ENCODE measurements around the gene CCDC179. TPM values are rescaled to one million over a fixed set of nuclear protein-coding genes. Genes with fewer than 3 reads are reported as not detected.

The CCDC179 gene
- not detected in 2 replicates for total RNA-seq (2014; rRNA removed; shearing (Covaris generic); ENCODE audit: low replicate concordance)

DNA sequence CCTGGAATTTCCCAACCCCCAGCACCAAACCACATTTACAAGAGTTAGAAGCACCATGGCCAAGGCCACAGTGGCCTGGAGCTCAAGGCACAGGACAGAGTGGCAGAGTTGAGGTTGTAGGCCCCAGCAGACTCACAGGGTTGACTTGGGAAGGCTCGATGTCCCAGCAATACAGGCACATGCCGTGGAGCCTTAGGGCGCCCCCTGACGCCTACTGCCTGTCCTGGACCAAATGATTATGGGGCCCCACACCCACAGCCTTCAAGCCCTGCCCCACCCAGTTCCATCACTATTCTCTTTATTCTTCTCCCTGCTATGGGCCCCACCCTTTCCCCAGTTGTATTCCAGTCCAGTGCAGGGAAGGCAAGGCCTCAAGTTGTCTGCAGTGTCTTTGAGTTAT, at the start of gene CCDC179:
CCDC179 (minus strand) TSS at position 234 of the 400 bp plus-strand sequence; CDS start at position 181, 53 bp downstream.
- no peaks in the 10 kb centered on the region for H3K4me1 ChIP-seq (ENCODE audit: low read length)
- H3K9me2 ChIP-seq (replicated peaks; ENCODE audit: insufficient read depth, low read length): no peaks in the 10 kb centered on the region
- no peaks in the 10 kb centered on the region for H3K27me3 ChIP-seq (ENCODE audit: low read length)
- H2AFZ ChIP-seq (ENCODE audit: low read length): no peak within 1 kb of the TSS
- no peak within 1 kb of the TSS for H3K4me2 ChIP-seq (ENCODE audit: low read depth, low read length, poor library complexity, severe bottlenecking)
- H3K27ac ChIP-seq (ENCODE audit: low read length): no peak within 1 kb of the TSS
- H3K9ac ChIP-seq (ENCODE audit: low read length): no peak within 1 kb of the TSS
- no peak within 1 kb of the TSS for H3K4me3 ChIP-seq (ENCODE audit: low read length)
- no peaks in the 10 kb centered on the region for H3K36me3 ChIP-seq (ENCODE audit: insufficient read depth, low read length)
- DNase-seq: no peak
- H4K20me1 ChIP-seq (ENCODE audit: insufficient read depth, low read depth, low read length): no peaks in the 10 kb centered on the region
- H3K79me2 ChIP-seq (ENCODE audit: low read length): no peaks in the 10 kb centered on the region
- H3K9me3 ChIP-seq (ENCODE audit: low read length): 0 out of 2 replicates have a peak, but pooled peaks cover 2% of the 10 kb centered on the region

DNA sequence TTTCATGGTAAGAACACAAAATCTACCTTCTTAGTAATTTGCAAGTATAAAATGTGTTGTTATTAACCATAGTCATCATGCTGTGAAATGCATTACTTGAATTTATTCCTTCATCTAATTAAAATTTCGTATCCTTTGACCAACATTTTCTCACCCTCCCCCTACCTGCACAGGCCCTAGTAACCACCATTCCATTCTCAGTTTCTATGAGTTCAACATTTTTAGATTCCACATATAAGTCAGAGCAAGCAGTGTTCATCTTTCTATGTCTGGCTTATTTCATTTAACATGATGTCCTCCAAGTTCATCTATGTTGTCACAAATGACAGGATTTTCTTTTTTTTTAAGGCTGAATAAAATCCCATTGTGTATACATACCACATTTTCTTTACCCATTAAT, 43.5 kb upstream of the CCDC179 start:
- H3K4me1 ChIP-seq (ENCODE audit: low read length): no peaks in the 10 kb centered on the region
- no peak overlapping the region for H3K4me2 ChIP-seq (ENCODE audit: low read depth, low read length, poor library complexity, severe bottlenecking)
- H3K9me3 ChIP-seq (ENCODE audit: low read length): peaks cover 4% of the 10 kb centered on the region; the same call in 1 of the 2 replicates
- H2AFZ ChIP-seq (ENCODE audit: low read length): no peak overlapping the region
- no peaks in the 10 kb centered on the region for H4K20me1 ChIP-seq (ENCODE audit: insufficient read depth, low read depth, low read length)
- no peaks in the 10 kb centered on the region for H3K9me2 ChIP-seq (replicated peaks; ENCODE audit: insufficient read depth, low read length)
- H3K36me3 ChIP-seq (ENCODE audit: insufficient read depth, low read length): no peaks in the 10 kb centered on the region
- H3K27me3 ChIP-seq (ENCODE audit: low read length): no peaks in the 10 kb centered on the region
- DNase-seq: no peak
- H3K79me2 ChIP-seq (ENCODE audit: low read length): no peaks in the 10 kb centered on the region
- H3K9ac ChIP-seq (ENCODE audit: low read length): no peak overlapping the region
- no peak overlapping the region for H3K27ac ChIP-seq (ENCODE audit: low read length)
- H3K4me3 ChIP-seq (ENCODE audit: low read length): no peak overlapping the region

DNA sequence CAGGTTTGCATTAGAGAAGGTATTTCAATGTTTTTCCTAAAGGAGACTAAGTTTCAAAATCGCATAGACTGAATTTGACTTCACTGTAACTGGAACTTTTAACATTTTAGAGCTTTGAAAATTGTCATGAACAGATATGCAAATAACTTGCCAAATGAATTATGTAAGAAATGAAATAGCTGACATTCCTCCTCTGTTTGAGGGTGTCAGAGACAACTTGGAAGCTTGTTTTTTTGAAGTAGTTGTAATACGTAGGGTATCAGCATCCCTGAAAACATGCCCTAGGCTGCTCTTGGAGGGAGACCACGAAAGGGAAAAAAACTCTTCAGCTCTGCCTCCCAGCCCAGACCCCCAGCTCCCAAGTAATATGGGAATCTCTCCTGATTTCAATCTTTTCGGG, 41.3 kb upstream of the CCDC179 start:
- Histone ChIP-seq H3K36me3 (ENCODE audit: insufficient read depth, low read length) (no peaks in the 10 kb centered on the region), H3K9ac (ENCODE audit: low read length) (no peak overlapping the region)
- no peak for DNase-seq

DNA sequence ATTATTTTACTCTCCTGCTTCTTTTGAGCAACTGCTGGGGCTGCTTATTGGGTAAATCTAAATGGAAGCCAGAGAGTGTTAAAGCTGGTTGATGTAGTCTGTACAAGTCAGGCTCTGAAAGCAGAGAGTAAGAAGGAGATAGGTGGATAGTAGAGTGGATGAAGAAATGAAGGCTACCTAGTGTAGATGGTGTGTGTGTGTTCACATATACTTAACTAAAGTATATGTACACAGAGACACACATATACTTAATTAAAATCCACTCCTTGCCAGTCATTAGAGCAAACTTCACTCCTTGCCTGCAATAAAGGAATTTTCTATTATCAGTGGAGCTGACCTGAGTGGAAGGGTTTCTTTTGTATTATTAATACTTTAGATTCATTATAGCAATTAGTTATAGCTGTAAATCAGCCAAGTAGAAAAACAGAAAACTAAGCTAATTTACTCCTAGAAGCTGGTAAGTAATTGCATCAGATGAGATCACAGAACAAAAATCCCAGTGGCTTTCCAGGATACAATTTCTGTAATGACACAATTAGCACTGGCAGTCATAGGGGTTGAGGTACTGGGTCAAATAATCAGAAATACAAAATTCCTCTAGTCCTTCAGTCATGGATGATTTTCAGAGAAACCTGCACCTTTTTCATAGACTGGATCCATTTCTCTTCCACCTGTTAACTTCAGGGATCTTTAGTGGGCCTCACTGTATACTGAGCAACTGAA, 40.7 kb upstream of the CCDC179 start:
- H3K4me3 ChIP-seq (ENCODE audit: low read length): no peak overlapping the region
- H2AFZ ChIP-seq (ENCODE audit: low read length): no peak overlapping the region
- H3K4me2 ChIP-seq (ENCODE audit: low read depth, low read length, poor library complexity, severe bottlenecking): no peak overlapping the region
- H3K79me2 ChIP-seq (ENCODE audit: low read length): no peaks in the 10 kb centered on the region
- DNase-seq: no peak
- H3K9ac ChIP-seq (ENCODE audit: low read length): no peak overlapping the region
- H3K9me2 ChIP-seq (replicated peaks; ENCODE audit: insufficient read depth, low read length): no peaks in the 10 kb centered on the region
- no peaks in the 10 kb centered on the region for H3K27me3 ChIP-seq (ENCODE audit: low read length)
- H3K4me1 ChIP-seq (ENCODE audit: low read length): no peaks in the 10 kb centered on the region
- H4K20me1 ChIP-seq (ENCODE audit: insufficient read depth, low read depth, low read length): no peaks in the 10 kb centered on the region
- H3K36me3 ChIP-seq (ENCODE audit: insufficient read depth, low read length): no peaks in the 10 kb centered on the region
- H3K27ac ChIP-seq (ENCODE audit: low read length): no peak overlapping the region
- peaks cover under 1% of the 10 kb centered on the region; the same call in 1 of the 2 replicates for H3K9me3 ChIP-seq (ENCODE audit: low read length)

More for the DNA sequence above, 41.3 kb upstream of the CCDC179 start:
- H3K4me2 ChIP-seq (ENCODE audit: low read depth, low read length, poor library complexity, severe bottlenecking): no peak overlapping the region
- no peaks in the 10 kb centered on the region for H4K20me1 ChIP-seq (ENCODE audit: insufficient read depth, low read depth, low read length)
- no peak overlapping the region for H2AFZ ChIP-seq (ENCODE audit: low read length)
- H3K27me3 ChIP-seq (ENCODE audit: low read length): no peaks in the 10 kb centered on the region
- H3K27ac ChIP-seq (ENCODE audit: low read length): no peak overlapping the region
- H3K79me2 ChIP-seq (ENCODE audit: low read length): no peaks in the 10 kb centered on the region
- H3K9me3 ChIP-seq (ENCODE audit: low read length): peaks cover 4% of the 10 kb centered on the region; the same call in 1 of the 2 replicates
- H3K4me1 ChIP-seq (ENCODE audit: low read length): no peaks in the 10 kb centered on the region
- no peaks in the 10 kb centered on the region for H3K9me2 ChIP-seq (replicated peaks; ENCODE audit: insufficient read depth, low read length)
- H3K4me3 ChIP-seq (ENCODE audit: low read length): no peak overlapping the region

DNA sequence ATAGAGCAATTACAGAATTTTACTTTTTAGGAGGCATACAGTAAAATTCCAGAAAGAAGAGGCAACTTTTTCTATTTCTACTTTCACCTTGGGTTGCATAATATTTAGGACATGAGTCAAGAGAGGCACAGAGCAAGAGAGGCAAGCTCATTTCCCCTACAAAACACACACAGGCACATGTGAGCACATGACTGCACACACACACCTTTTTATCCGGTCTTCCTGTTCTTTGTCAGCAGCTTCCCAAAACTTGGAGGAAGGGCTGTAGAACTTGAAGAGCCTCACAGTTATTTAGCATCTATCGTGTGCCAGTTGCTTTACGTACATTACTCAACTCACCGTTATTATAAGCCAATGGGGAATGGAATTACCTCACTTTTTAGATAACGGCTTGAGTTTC, 37.8 kb upstream of the CCDC179 start:
- no peaks in the 10 kb centered on the region for H3K4me1 ChIP-seq (ENCODE audit: low read length)

DNA sequence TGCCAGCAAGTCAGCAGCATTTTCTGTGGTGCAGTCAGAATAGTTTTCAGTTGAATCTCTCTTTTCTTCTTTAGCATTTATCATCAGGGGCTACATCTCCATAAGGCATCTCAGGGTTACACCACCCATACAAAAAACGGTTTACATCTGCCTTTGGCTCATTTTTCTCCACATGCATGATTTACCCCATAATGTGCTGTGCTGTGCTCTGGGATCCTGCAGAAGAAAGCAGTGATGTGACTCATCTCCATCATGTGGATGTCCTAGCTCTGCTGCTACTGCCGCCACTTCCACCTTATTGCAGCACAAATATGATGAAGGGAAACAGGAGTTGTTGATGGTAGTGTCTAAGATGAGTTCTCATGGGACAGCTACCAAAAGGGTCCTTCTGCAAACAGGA, 30.0 kb upstream of the CCDC179 start:
- Histone ChIP-seq H3K4me3 (ENCODE audit: low read length) (no peak overlapping the region), H3K4me1 (ENCODE audit: low read length) (no peaks in the 10 kb centered on the region), H3K79me2 (ENCODE audit: low read length) (no peaks in the 10 kb centered on the region), H3K36me3 (ENCODE audit: insufficient read depth, low read length) (no peaks in the 10 kb centered on the region), H3K27ac (ENCODE audit: low read length) (no peak overlapping the region), H3K9me2 (replicated peaks; ENCODE audit: insufficient read depth, low read length) (no peaks in the 10 kb centered on the region), H2AFZ (ENCODE audit: low read length) (no peak overlapping the region), H3K27me3 (ENCODE audit: low read length) (no peaks in the 10 kb centered on the region), H3K4me2 (ENCODE audit: low read depth, low read length, poor library complexity, severe bottlenecking) (no peak overlapping the region), H3K9ac (ENCODE audit: low read length) (no peak overlapping the region), H4K20me1 (ENCODE audit: insufficient read depth, low read depth, low read length) (no peaks in the 10 kb centered on the region), H3K9me3 (ENCODE audit: low read length) (peaks cover 5% of the 10 kb centered on the region; the same call in 1 of the 2 replicates)
- no peak for DNase-seq

More for the DNA sequence above, 37.8 kb upstream of the CCDC179 start:
- Histone ChIP-seq H2AFZ (ENCODE audit: low read length) (no peak overlapping the region), H4K20me1 (ENCODE audit: insufficient read depth, low read depth, low read length) (no peaks in the 10 kb centered on the region), H3K4me2 (ENCODE audit: low read depth, low read length, poor library complexity, severe bottlenecking) (no peak overlapping the region), H3K36me3 (ENCODE audit: insufficient read depth, low read length) (no peaks in the 10 kb centered on the region), H3K9me2 (replicated peaks; ENCODE audit: insufficient read depth, low read length) (no peaks in the 10 kb centered on the region), H3K27me3 (ENCODE audit: low read length) (no peaks in the 10 kb centered on the region), H3K9ac (ENCODE audit: low read length) (no peak overlapping the region), H3K27ac (ENCODE audit: low read length) (no peak overlapping the region), H3K79me2 (ENCODE audit: low read length) (no peaks in the 10 kb centered on the region), H3K9me3 (ENCODE audit: low read length) (no peaks in the 10 kb centered on the region), H3K4me3 (ENCODE audit: low read length) (no peak overlapping the region)
- no peak for DNase-seq

DNA sequence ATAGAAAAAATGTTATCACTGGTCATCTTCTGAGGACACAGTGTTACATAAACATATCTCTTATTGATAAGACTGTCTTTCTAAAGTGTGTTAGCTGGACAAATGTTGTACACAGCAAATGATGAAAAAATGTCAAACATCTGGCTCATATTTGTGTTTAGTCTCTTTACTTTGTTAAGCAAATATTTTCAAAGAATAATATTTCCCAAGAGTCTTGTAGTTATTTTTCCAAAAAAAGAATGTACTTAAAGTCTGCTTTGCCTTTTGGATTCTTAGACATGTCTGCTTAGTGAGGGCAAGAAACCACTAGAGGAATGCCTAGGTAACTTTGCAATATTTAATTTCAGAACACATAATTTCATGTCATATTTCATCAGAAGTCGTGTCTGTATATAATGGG, 23.9 kb upstream of the CCDC179 start:
- Histone ChIP-seq H3K27ac (ENCODE audit: low read length) (no peak overlapping the region), H3K4me1 (ENCODE audit: low read length) (no peaks in the 10 kb centered on the region), H2AFZ (ENCODE audit: low read length) (no peak overlapping the region), H3K4me2 (ENCODE audit: low read depth, low read length, poor library complexity, severe bottlenecking) (no peak overlapping the region), H3K4me3 (ENCODE audit: low read length) (no peak overlapping the region), H4K20me1 (ENCODE audit: insufficient read depth, low read depth, low read length) (no peaks in the 10 kb centered on the region), H3K9me3 (ENCODE audit: low read length) (no peaks in the 10 kb centered on the region), H3K79me2 (ENCODE audit: low read length) (no peaks in the 10 kb centered on the region), H3K9me2 (replicated peaks; ENCODE audit: insufficient read depth, low read length) (no peaks in the 10 kb centered on the region), H3K27me3 (ENCODE audit: low read length) (no peaks in the 10 kb centered on the region), H3K36me3 (ENCODE audit: insufficient read depth, low read length) (no peaks in the 10 kb centered on the region), H3K9ac (ENCODE audit: low read length) (no peak overlapping the region)
- DNase-seq: no peak

DNA sequence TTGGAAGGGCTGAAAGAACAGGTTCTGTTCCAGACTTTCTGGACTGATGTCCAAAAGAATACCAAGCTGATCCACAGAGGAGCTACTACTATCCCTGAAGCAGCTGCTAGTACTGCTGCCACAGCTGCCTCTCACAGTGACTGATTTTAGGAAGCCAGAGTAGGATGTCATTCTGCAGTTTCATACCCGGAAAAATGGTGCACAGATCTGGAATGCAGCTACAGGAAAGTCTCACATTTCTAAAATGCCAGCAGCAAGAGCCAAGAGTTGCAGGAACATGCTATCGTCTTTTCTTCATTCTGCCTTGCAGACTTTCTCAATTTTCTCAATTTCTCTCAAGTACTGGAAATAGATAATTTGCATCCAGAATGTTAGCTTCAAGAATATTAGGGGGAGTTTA, 19.4 kb upstream of the CCDC179 start:
- H4K20me1 ChIP-seq (ENCODE audit: insufficient read depth, low read depth, low read length): no peaks in the 10 kb centered on the region
- H3K4me2 ChIP-seq (ENCODE audit: low read depth, low read length, poor library complexity, severe bottlenecking): no peak overlapping the region
- H3K9me2 ChIP-seq (replicated peaks; ENCODE audit: insufficient read depth, low read length): no peaks in the 10 kb centered on the region
- H3K4me1 ChIP-seq (ENCODE audit: low read length): no peaks in the 10 kb centered on the region
- H2AFZ ChIP-seq (ENCODE audit: low read length): no peak overlapping the region
- H3K9me3 ChIP-seq (ENCODE audit: low read length): no peaks in the 10 kb centered on the region
- no peak overlapping the region for H3K4me3 ChIP-seq (ENCODE audit: low read length)
- no peaks in the 10 kb centered on the region for H3K27me3 ChIP-seq (ENCODE audit: low read length)
- DNase-seq: no peak
- no peak overlapping the region for H3K27ac ChIP-seq (ENCODE audit: low read length)
- H3K79me2 ChIP-seq (ENCODE audit: low read length): no peaks in the 10 kb centered on the region
- H3K9ac ChIP-seq (ENCODE audit: low read length): no peak overlapping the region
- no peaks in the 10 kb centered on the region for H3K36me3 ChIP-seq (ENCODE audit: insufficient read depth, low read length)

Measured in Karpas-422 (cell line).